ENCODE measurements around the gene ZNF385B. TPM values are rescaled to one million over a fixed set of nuclear protein-coding genes. Genes with fewer than 3 reads are reported as not detected.

Gene ZNF385B
- total and polyA plus RNA-seq, 2 donors from 2014 or later, result 5.9 to 10.9 TPM

DNA sequence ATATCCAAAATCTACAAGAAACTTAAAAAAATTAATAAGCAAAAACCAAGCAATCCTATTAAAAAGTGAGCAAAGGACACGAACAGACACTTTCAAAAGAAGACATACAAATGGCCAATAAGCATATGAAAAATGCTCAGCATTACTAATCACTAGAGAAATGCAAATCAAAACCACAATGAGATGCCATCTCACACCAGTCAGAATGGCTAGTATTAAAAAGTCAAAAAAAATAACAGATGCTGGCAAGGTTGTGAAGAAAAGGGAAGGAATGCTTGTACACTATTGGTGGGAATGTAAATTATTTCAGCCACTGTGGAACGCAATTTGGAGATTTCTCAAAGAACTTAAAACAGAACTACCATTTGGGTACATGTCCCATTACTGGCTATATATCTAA, 467.9 kb downstream of the ZNF385B start:
- FAIRE-seq (no peak), DNase-seq (no peak)
- Histone ChIP-seq H3K9ac (ENCODE audit: low read length in 3 of 3) (no peak overlapping the region), H3K9me3 (ENCODE audit: control insufficient read depth in 2 of 3, insufficient read depth in 1 of 3, low read length in 3 of 3) (peaks cover 0 to 3% (median 0%) of the 10 kb centered on the region in 3 donors), H3K27me3 (ENCODE audit: control insufficient read depth, insufficient read depth, low read length) (no peaks in the 10 kb centered on the region), H3K4me1 (ENCODE audit: control insufficient read depth in 2 of 3, insufficient read depth in 2 of 3, low read depth in 1 of 3, low read length in 3 of 3) (no peaks in the 10 kb centered on the region), H3K27ac (ENCODE audit: low read depth in 2 of 2, low read length in 2 of 2) (no peak overlapping the region), H3K36me3 (ENCODE audit: control insufficient read depth in 2 of 3, insufficient read depth in 3 of 3, low read length in 3 of 3) (peaks cover 0 to 2% (median 0%) of the 10 kb centered on the region in 3 donors), H3K4me3 (ENCODE audit: low read length in 3 of 3) (no peak overlapping the region)
- TF ChIP-seq, protein P1, sequence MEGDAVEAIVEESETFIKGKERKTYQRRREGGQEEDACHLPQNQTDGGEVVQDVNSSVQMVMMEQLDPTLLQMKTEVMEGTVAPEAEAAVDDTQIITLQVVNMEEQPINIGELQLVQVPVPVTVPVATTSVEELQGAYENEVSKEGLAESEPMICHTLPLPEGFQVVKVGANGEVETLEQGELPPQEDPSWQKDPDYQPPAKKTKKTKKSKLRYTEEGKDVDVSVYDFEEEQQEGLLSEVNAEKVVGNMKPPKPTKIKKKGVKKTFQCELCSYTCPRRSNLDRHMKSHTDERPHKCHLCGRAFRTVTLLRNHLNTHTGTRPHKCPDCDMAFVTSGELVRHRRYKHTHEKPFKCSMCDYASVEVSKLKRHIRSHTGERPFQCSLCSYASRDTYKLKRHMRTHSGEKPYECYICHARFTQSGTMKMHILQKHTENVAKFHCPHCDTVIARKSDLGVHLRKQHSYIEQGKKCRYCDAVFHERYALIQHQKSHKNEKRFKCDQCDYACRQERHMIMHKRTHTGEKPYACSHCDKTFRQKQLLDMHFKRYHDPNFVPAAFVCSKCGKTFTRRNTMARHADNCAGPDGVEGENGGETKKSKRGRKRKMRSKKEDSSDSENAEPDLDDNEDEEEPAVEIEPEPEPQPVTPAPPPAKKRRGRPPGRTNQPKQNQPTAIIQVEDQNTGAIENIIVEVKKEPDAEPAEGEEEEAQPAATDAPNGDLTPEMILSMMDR (IDR thresholded peaks at IDR 0.05; ENCODE audit: borderline replicate concordance, extremely low read depth, insufficient read depth), result no peak
- intact Hi-C loops (cut with DNase I), result no loop called here

Small RNA genes lying within 50 kb of the gene (microRNA-seq; reads per million reads assigned to microRNA genes)
- gene MIR1258, result not detected

Other genes with a start within 250 kb of the ZNF385B start
- 20.6 TPM for gene CWC22, start 145.7 kb upstream of the ZNF385B start, total RNA-seq
- gene CWC22, start 145.7 kb upstream of the ZNF385B start, polyA plus RNA-seq (ENCODE audit: insufficient read depth, low read depth, low replicate concordance), result 10.3 TPM